ENCODE data around the gene AAR2.

Gene AAR2

GRCh38 chr20:36299459-36299858 lies 63.2 kb downstream of the AAR2 start:
- DNase-seq, result no peak
- intact Hi-C loops (cut with DNase I; ENCODE audit: low total_unique reads), result no loop called here
- no peaks in the 10 kb centered on the region for H3K36me3 ChIP-seq
- no peak overlapping the region for H3K27ac ChIP-seq
- H3K4me3 ChIP-seq, result no peak overlapping the region
- no peaks in the 10 kb centered on the region for H3K9me3 ChIP-seq
- no peaks in the 10 kb centered on the region for H3K4me1 ChIP-seq
- TF ChIP-seq CTCF (IDR thresholded peaks at IDR 0.05), result no peak
- H3K27me3 ChIP-seq, result peaks cover 0 to 79% of the 10 kb centered on the region in 2 donors

- H3K27me3 ChIP-seq, result peaks cover 1 to 87% of the 10 kb centered on the region in 2 donors
- no peak for TF ChIP-seq CTCF (IDR thresholded peaks at IDR 0.05)
- intact Hi-C loops (cut with DNase I; ENCODE audit: low total_unique reads), result no loop called here
- H3K4me1 ChIP-seq, result peaks cover 0 to 11% (median 8%) of the 10 kb centered on the region in 4 donors
- no peaks in the 10 kb centered on the region for H3K9me3 ChIP-seq
- H3K36me3 ChIP-seq, result no peaks in the 10 kb centered on the region
- H3K4me3 ChIP-seq, result no peak overlapping the region
- no peak for DNase-seq
- H3K27ac ChIP-seq, result no peak overlapping the region
Measured at GRCh38 chr20:36301359-36302119, 65.3 kb downstream of the AAR2 start.

GRCh38 chr20:36303020-36303595 lies 66.8 kb downstream of the AAR2 start:
- no peak for DNase-seq
- H3K4me3 ChIP-seq, result no peak overlapping the region
- no peaks in the 10 kb centered on the region for H3K9me3 ChIP-seq
- H3K27me3 ChIP-seq, result peaks cover 5 to 90% of the 10 kb centered on the region in 2 donors
- H3K27ac ChIP-seq, result no peak overlapping the region
- H3K36me3 ChIP-seq, result no peaks in the 10 kb centered on the region
- no peak for TF ChIP-seq CTCF (IDR thresholded peaks at IDR 0.05)
- intact Hi-C loops (cut with DNase I; ENCODE audit: low total_unique reads), result no loop called here
- peaks cover 0 to 22% (median 16%) of the 10 kb centered on the region in 4 donors for H3K4me1 ChIP-seq

GRCh38 chr20:36303831-36304230 lies 67.6 kb downstream of the AAR2 start:
- Histone ChIP-seq H3K27ac (no peak overlapping the region), H3K9me3 (no peaks in the 10 kb centered on the region), H3K4me3 (no peak overlapping the region), H3K36me3 (no peaks in the 10 kb centered on the region), H3K4me1 (peaks cover 0 to 22% (median 16%) of the 10 kb centered on the region in 4 donors), H3K27me3 (peaks cover 5 to 91% of the 10 kb centered on the region in 2 donors)
- intact Hi-C loops (cut with DNase I; ENCODE audit: low total_unique reads), result no loop called here
- TF ChIP-seq CTCF (IDR thresholded peaks at IDR 0.05), result no peak
- no peak for DNase-seq

GRCh38 chr20:36304786-36305495 lies 68.7 kb downstream of the AAR2 start:
- no peak for DNase-seq
- Histone ChIP-seq H3K27ac (no peak overlapping the region), H3K27me3 (peaks cover 5 to 90% of the 10 kb centered on the region in 2 donors), H3K9me3 (no peaks in the 10 kb centered on the region), H3K36me3 (no peaks in the 10 kb centered on the region), H3K4me1 (peaks cover 0 to 22% (median 16%) of the 10 kb centered on the region in 4 donors), H3K4me3 (no peak overlapping the region)
- intact Hi-C loops (cut with DNase I; ENCODE audit: low total_unique reads), result no loop called here
- TF ChIP-seq CTCF (IDR thresholded peaks at IDR 0.05), result no peak
